HepG2 (cell line): Measurements from ENCODE around the gene MAP3K20. TPM values are rescaled to one million over a fixed set of nuclear protein-coding genes. Genes with fewer than 3 reads are reported as not detected.

Experiments
- ATAC-seq: fragments of 200-7000 bp; cut with Tn5 transposase; 3 replicates; pipeline ENCODE4 v1.9.1; 2020; ENCODE audit warnings: mild to moderate bottlenecking, moderate library complexity
- BruUV-seq: library from RNA; stranded (reverse); fragments of 400-500 nt; replicated peaks from 2 replicates; lab custom pipeline; 2021; lab: Mats Ljungman, UMichigan
- CTCF ChIA-PET: fragments of 300-600 bp; formaldehyde crosslinking; extraction: SDS; loops from one replicate; lab custom pipeline; 2021; ENCODE audit warnings: low total read pairs, inconsistent platforms, low intra/inter-chr PET ratio; lab: Yijun Ruan, JAX
- POLR2A ChIA-PET: fragments of 350-600 bp; sonication (Branson Sonifier 250); formaldehyde crosslinking; loops from one replicate; lab custom pipeline; 2020; ENCODE audit warnings: antibody characterized with exemption, inconsistent platforms; lab: Yijun Ruan, JAX
- DNase-seq: peaks from one replicate; pipeline ENCODE4 v3.0.0-alpha.2; 2015; ENCODE audit warnings: low spot score
- FAIRE-seq: peaks from 3 replicates; lab custom pipeline; 2011; peaks lifted over from hg19 to GRCh38; lab: Jason Lieb, UNC
- H2AFZ ChIP-seq: one replicate; pipeline ENCODE4 v1.6.1; 2011; ENCODE audit warnings: low read length, inconsistent platforms
- H3K27ac ChIP-seq: fragments of 300-600 bp; 3 replicates; pipeline ENCODE4 v1.8.0; 2011; ENCODE audit warnings: mixed run types, mild to moderate bottlenecking, mixed read lengths, low read length, inconsistent platforms; ENCODE audit not compliant: insufficient read depth; ENCODE audit errors: extremely low read length
- H3K27me3 ChIP-seq, 2 experiments: fragments of 200-600 bp in 1 of 2; 2 replicates in 1 of 2; 3 replicates in 1 of 2; pipeline versions ENCODE4 v1.6.0 to v1.8.0; 2011; ENCODE audit warnings: low read length in 2 of 2, mild to moderate bottlenecking in 2 of 2, moderate library complexity in 2 of 2, inconsistent platforms in 1 of 2; ENCODE audit not compliant: insufficient read depth in 2 of 2, control insufficient read depth in 1 of 2
- H3K36me3 ChIP-seq, 2 experiments: fragments of 200-600 bp in 1 of 2; replicated peaks in 1 of 2; 2 replicates in 1 of 2; 3 replicates in 1 of 2; pipeline versions ENCODE4 v1.5.1 to v1.8.0; 2011; ENCODE audit warnings: low read length in 2 of 2, inconsistent platforms in 1 of 2; ENCODE audit not compliant: insufficient read depth in 2 of 2, control insufficient read depth in 1 of 2
- H3K4me1 ChIP-seq: 2 replicates; pipeline ENCODE4 v1.5.1; 2012; ENCODE audit warnings: low read length, inconsistent platforms; ENCODE audit not compliant: insufficient read depth
- H3K4me2 ChIP-seq: 2 replicates; pipeline ENCODE4 v1.6.0; 2011; ENCODE audit warnings: low read depth, low read length, inconsistent platforms
- H3K4me3 ChIP-seq, 3 experiments: fragments of 200-600 bp in 1 of 3; sonication (generic), shearing (Covaris generic) in 1 of 3; replicated peaks in 1 of 3; 2 replicates each; pipeline ENCODE4 v1.5.1; 2011 to 2016; ENCODE audit warnings: low read length in 3 of 3, inconsistent platforms in 2 of 3, low read depth in 2 of 3, mild to moderate bottlenecking in 2 of 3, control low read depth in 1 of 3, mixed read lengths in 1 of 3; ENCODE audit not compliant: insufficient read depth in 1 of 3
- H3K79me2 ChIP-seq: one replicate; pipeline ENCODE4 v1.6.1; 2011; ENCODE audit warnings: low read length, inconsistent platforms; ENCODE audit not compliant: insufficient read depth
- H3K9ac ChIP-seq: 2 replicates; pipeline ENCODE4 v1.6.0; 2011; ENCODE audit warnings: mild to moderate bottlenecking, low read depth, low read length, inconsistent platforms; ENCODE audit not compliant: insufficient read depth
- H3K9me3 ChIP-seq: 2 replicates; pipeline ENCODE4 v1.5.1; 2012; ENCODE audit warnings: mild to moderate bottlenecking, low read length
- H4K20me1 ChIP-seq: 2 replicates; pipeline ENCODE4 v1.6.0; 2011; ENCODE audit warnings: inconsistent platforms, mild to moderate bottlenecking, low read length, moderate library complexity; ENCODE audit not compliant: insufficient read depth
- ARID2 ChIP-seq: sonication (generic); formaldehyde crosslinking; IDR thresholded peaks from 2 replicates; pipeline ENCODE4 v1.8.1; 2022; ENCODE audit warnings: mild to moderate bottlenecking, missing genetic modification reagents, borderline replicate concordance
- CEBPG ChIP-seq: IDR thresholded peaks from 2 replicates; pipeline ENCODE4 v1.6.1; 2016
- KLF16 ChIP-seq, 2 experiments: sonication (generic) in 1 of 2; formaldehyde crosslinking in 1 of 2; IDR thresholded peaks; 2 replicates each; pipeline versions ENCODE4 v1.6.1 to v1.8.0; 2016 to 2023; ENCODE audit warnings: missing genetic modification reagents in 2 of 2, missing compliant biosample characterization in 1 of 2
- NFYB ChIP-seq: sonication (generic); formaldehyde crosslinking; IDR thresholded peaks from 2 replicates; pipeline ENCODE4 v1.4.0; 2020; ENCODE audit warnings: missing genetic modification reagents
- RCOR2 ChIP-seq: IDR thresholded peaks from 2 replicates; pipeline ENCODE4 v1.6.1; 2016; ENCODE audit warnings: missing biosample characterization, missing genetic modification reagents
- SYNCRIP ChIP-seq: fragments of 200-400 bp; formaldehyde crosslinking; IDR thresholded peaks from 2 replicates; pipeline ENCODE4 v1.6.1; 2018; ENCODE audit warnings: mild to moderate bottlenecking, low read depth, low read length; ENCODE audit not compliant: insufficient read depth
- TRIM22 ChIP-seq: fragments of 450-650 bp; IDR thresholded peaks from 2 replicates; pipeline ENCODE4 v1.6.1; 2017
- ZBTB42 ChIP-seq: sonication (generic); formaldehyde crosslinking; IDR thresholded peaks from 2 replicates; pipeline ENCODE4 v1.5.0; 2020; ENCODE audit warnings: mild to moderate bottlenecking, missing genetic modification reagents
- ZNF605 ChIP-seq: sonication (generic); formaldehyde crosslinking; IDR thresholded peaks from 2 replicates; pipeline ENCODE4 v1.8.0; 2022; ENCODE audit warnings: mild to moderate bottlenecking, missing genetic modification reagents
- whole genome bisulfite sequencing: methylation state at CpG from one replicate; pipeline ENCODE4 v1.1.6; 2017; ENCODE audit warnings: low lambda C conversion rate; 5-methylcytosine and 5-hydroxymethylcytosine counted together
- in situ Hi-C: cut with HindIII; loops from 2 replicates; pipeline ENCODE4 v1.10.0; 2017; ENCODE audit warnings: low pct_unique_long_range_greater_than_20kb; ENCODE audit not compliant: extremely low pct_ligation_motif_present
- intact Hi-C: fragments of 100-400 bp; cut with micrococcal nuclease; formaldehyde crosslinking; loops from one replicate; pipeline ENCODE4 v1.10.0; 2022; ENCODE audit not compliant: unreplicated experiment
- polyA plus RNA-seq, 8 experiments: library from polyadenylated mRNA; depleted of rRNA in 3 of 8; stranded (reverse) in 7 of 8; unstranded in 1 of 8; fragments of >200 nt; fragmentation: Illumina TruSeq in 4 of 8; extraction: Trizol in 4 of 8; gene quantifications; 2 replicates each; pipeline versions ENCODE4 v1.2.1 to v1.2.3, GENCODE V29; 2011 to 2016; ENCODE audit warnings: low read depth in 4 of 8, missing spikeins in 1 of 8, mixed read lengths in 1 of 8; ENCODE audit not compliant: insufficient read depth in 1 of 8
- total RNA-seq, 5 experiments: library from RNA; depleted of rRNA; stranded (reverse); fragments of >200 nt; fragmentation: Illumina TruSeq; extraction: Trizol; gene quantifications; 2 replicates each; pipeline ENCODE4 v1.2.3, GENCODE V29; 2016; ENCODE audit warnings: low read depth in 1 of 5

The MAP3K20 gene
- total and polyA plus RNA-seq, 2 of the 13 experiments (the other 11 are each of a cell fraction or from before 2014, with no cell fraction given): 5.2 to 13.5 TPM

DNA sequence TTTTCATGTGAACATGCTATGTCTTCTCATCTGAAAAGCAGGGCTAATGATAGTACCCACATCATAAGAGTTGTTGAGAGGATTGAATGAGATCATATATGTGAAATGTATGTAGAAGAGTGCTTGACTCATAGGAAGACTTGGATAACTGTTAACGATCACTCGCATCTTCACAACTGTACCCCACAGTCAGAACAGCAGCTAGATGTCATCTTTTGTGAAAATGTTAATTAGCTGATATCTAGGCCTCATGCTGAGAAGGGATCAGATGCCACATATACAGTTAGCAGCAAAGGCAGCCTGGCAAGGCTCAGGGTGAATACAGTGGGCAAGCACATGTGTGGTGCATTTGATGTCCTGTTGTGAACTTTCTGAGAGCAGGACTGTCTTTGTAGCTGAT is 24.2 kb downstream of the MAP3K20 start:
- ATAC-seq (no peak), DNase-seq (no peak), FAIRE-seq (no peak)
- Histone ChIP-seq H2AFZ (no peak overlapping the region), H3K36me3 (peaks cover 0 to 3% of the 10 kb centered on the region in 2 experiments; a peak in 2 of 5 replicates), H3K27me3 (no peaks in the 10 kb centered on the region), H3K9ac (no peak overlapping the region), H3K4me1 (peaks cover 4% of the 10 kb centered on the region), H3K27ac (no peak overlapping the region), H3K4me3 (no peak overlapping the region), H3K79me2 (no peaks in the 10 kb centered on the region), H3K4me2 (no peak overlapping the region), H3K9me3 (no peaks in the 10 kb centered on the region), H4K20me1 (no peaks in the 10 kb centered on the region)
- no TSS peak for BruUV-seq
- TF ChIP-seq SYNCRIP (no peak), NFYB (CRISPR knock-in tag) (no peak), KLF16 (CRISPR knock-in tag; IDR thresholded peaks at IDR 0.05) (no peak), TRIM22 (no peak), RCOR2 (CRISPR knock-in tag) (no peak)
- POLR2A ChIA-PET: no interaction called here
- in situ Hi-C loops: no loop called here
- 98% methylated on average over 2 of the region's 2 CpGs for WGBS
- CTCF ChIA-PET: no interaction called here
- intact Hi-C loops: no loop called here

DNA sequence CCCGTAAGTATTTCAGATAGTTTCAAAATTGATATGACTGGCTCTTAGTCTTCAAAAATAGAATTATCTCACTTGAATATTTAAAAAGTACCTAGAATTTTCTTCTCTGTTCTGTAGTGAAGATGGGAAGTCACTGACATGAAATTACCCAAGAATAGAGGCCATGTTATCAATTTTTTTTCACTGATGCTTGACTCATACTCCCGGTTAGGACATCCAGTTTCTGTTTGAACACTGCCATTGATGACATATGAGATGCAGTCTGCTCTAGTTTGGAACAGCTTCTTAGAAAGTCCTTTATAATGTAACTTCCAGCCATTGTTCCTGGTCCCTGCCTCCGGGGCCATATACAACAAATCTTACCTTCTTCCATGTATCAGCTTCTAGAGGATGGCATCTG is 26.0 kb downstream of the MAP3K20 start:
- no TSS peak for BruUV-seq

More for the DNA sequence above, 26.0 kb downstream of the MAP3K20 start:
- FAIRE-seq (no peak), ATAC-seq (no peak), DNase-seq (no peak)
- Histone ChIP-seq H3K4me2 (no peak overlapping the region), H3K79me2 (no peaks in the 10 kb centered on the region), H4K20me1 (no peaks in the 10 kb centered on the region), H3K4me3 (no peak overlapping the region), H3K27me3 (no peaks in the 10 kb centered on the region), H3K4me1 (no peaks in the 10 kb centered on the region), H3K36me3 (peaks cover 0 to under 1% of the 10 kb centered on the region in 2 experiments; a peak in 2 of 5 replicates), H2AFZ (no peak overlapping the region), H3K9me3 (no peaks in the 10 kb centered on the region), H3K9ac (no peak overlapping the region), H3K27ac (no peak overlapping the region)
- intact Hi-C loops: no loop called here
- TF ChIP-seq CEBPG (no peak), ZNF605 (CRISPR knock-in tag) (no peak), ZBTB42 (CRISPR knock-in tag) (no peak), ARID2 (CRISPR knock-in tag) (no peak)
- 94% methylated on average over 3 of the region's 3 CpGs for WGBS
- CTCF ChIA-PET: no interaction called here
- POLR2A ChIA-PET: no interaction called here
- in situ Hi-C loops: no loop called here
